ENCODE data around the gene IQSEC3.

The IQSEC3 gene

DNA sequence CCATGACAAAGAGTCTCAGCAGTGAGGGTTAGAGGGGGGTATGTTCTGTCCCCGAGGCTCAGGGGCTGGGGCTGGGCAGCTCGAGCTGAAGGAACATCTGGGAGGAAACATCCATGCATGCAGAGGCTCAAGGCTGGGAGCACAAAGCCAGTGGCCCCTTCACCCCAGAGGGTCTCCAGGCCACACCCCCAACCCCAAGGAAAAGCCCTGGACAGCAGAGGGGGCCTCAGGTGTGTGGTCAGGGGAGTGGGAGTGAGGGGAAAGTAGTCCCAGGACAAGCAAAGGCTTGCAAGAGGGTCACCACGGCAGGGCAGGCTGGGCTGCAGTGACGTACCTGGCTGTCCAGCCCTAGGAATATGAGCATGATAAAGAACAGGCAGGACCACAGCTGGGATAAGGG is 129.9 kb downstream of the IQSEC3 start:
- DNase-seq (ENCODE audit: low read depth, low spot score), result no peak

DNA sequence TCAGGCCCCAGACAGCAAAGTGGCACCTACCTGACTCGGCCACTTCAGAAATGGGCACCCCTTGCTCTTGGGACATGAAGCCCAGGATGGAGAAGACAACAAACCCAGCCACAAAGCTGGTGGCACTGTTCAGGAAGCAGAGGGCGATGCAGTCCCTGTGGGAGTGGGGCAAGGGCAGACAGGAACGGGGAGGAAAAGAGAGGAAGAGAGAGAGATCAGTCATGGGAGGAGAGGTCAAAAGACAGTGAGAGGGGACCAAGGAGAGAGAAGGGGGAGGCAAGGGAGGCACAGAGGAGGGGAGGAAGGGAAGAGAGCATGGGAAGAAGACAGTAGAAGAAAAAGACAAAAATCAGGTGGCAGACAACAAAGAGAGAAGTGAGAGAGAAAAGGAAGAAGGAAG is 130.8 kb downstream of the IQSEC3 start:
- DNase-seq (ENCODE audit: low read depth, low spot score), result no peak

DNA sequence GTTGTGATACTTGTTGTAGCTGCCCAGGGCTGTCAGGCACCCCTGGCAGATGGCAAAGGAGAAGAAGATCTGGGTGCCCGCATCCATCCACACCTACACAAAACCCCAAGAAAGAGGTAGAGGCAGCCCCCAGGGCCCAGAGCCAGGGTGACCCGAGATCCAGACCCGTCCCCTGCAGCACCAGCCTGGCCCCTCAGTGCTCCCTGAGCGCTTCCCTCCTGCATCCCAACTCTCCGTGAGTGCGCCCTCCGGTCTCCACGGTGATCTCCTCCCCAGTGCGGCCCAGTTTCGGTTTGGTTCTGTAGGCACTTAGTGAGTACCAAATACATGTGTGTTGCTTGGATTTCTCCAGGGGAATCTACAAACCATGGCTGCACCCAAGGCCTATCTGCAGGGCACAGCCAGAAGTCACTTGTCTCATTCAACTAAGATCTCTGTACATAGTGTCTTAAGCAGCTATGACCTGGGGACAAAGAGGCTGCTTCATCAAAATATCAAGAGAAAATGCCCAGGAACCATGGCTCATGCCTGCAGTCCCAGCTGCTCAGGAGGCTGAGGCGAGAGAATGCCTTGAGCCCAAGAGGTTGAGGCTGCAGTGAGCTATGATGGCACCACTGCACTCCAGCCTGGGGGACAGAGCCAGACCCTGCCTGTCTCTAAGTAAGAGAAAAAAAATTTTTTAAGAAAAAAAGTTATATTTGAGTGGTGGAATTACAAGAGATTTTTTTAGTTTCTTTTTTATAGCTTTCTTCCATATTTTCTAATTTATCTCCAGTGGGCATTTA is 131.5 kb downstream of the IQSEC3 start:
- DNase-seq (ENCODE audit: low read depth, low spot score), result no peak

DNA sequence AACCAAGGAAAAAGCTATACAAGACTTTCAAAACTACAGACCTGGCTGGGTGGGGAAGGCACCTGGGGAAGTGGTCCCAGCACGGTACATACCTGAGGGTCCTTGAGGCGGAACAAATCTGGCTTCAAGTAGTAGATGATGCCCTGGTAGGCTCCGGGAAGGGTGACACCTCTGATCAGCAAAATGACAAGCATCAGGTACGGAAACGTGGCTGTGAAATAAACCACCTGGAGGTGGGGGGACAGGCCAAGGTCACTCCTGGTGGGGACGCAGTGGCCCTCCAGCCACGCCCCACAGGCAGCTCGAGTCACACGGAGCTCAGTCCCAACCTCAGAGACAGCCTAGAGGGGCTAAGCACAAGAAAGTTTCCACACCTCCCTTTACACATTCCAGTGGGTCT is 132.1 kb downstream of the IQSEC3 start:
- DNase-seq (ENCODE audit: low read depth, low spot score), result no peak

DNA sequence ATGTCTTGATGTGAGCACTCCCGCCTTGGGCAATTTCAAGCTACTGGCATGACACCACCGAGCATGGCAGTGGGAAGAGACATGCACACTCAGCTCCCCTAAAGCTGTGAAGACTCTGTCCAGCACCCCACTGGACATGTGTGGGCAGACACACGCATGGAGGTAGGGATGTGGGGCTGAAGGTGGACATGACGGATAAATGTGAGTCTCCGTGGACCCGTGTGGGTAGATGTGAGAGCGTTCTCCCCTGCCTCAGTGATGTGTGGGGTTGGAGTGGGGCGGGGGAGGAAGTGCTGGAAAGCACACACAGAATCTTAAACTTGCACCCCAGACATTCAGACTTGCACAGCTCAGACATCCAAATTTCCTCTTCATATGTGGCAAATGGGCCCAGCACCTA is 134.8 kb downstream of the IQSEC3 start:
- DNase-seq (ENCODE audit: low read depth, low spot score), result no peak

DNA sequence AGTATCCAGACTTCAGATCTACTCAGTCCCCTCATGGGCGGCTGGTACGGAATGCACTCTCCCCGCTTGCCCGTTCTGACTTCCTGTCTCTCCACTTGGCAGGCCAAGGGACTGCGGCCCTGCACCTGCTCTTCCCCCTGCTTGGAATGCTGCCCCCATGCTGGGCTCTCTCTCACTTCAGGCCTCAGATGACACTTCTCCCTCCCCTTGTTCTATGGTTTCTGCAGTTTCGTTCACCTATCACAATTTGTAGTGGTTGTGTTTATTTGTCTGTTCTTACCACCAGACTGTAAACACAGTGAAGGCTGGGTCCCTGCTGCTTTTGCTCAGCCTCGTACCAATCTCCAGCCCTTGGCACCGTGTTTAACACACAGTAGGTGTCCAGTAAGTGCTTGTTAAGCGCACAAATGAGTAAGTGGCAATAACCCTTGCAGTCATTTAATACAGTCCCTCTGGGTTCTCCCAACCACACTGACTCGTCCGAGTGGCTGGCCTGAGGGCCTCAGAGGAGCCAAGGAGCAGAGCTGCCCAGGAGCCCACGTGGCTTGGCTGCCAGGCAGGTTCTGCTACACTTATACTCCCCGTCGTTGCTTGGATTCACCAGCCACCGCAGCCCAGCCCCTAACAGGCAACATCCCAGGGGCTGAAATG is 135.6 kb downstream of the IQSEC3 start:
- no peak for DNase-seq (ENCODE audit: low read depth, low spot score)

DNA sequence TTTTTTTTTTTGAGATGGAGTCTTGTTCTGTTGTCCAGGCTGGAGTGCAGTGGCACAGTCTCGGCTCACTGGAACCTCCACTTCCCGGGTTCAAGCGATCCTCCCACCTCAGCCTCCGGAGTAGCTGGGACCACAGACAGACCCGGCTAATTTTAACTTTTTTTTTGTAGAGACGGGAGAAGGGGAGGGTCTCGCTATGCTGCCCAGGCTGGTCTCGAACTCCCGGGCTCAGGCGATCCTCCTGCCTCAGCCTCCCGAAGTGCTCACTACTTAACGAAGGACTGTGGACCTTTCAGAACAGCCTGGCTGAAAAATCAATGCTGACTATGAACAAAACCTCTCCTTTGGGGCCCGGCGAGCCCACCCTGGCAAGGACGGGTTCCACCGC is 136.5 kb downstream of the IQSEC3 start:
- no peak for DNase-seq (ENCODE audit: low read depth, low spot score)

DNA sequence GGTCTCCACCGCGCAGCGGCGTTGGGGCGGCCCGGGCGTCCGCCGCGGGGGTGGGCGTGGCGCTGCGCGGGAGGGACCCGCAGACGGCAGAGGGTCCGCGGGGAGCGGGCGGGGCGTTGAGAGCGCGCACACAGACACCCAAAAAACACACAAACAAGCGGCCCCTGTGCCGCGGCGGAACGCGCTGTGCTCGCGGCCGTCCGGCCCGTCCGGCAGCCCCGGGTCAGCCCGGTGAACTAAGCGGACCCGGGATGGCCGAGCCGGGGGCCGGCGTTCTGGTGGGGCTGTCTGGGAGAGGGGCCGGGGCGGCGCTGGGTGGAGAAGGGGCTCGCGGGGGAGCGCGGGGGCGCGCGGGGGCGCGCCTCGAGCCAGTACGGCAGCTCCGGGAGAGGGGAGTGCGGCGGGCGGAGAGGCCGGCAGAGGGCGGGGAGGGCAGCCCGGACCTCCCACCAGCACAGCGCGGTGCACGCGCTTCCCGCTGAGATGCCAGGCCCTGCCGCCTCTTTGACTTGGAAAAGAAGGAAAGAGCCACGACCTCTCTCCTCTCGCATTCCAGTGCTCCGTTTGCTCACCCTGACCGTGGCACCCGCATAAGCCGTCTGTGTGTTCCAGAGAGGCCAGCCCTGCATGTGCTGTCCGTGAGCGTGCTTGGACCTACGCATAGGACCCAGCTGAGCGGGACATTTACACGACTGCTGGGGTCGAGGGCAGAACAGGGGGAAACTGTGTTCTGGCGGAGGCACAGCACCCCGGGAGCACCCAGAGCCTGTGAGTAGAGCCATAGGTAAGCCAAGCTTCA is 137.1 kb downstream of the IQSEC3 start:
- no peak for DNase-seq (ENCODE audit: low read depth, low spot score)

DNA sequence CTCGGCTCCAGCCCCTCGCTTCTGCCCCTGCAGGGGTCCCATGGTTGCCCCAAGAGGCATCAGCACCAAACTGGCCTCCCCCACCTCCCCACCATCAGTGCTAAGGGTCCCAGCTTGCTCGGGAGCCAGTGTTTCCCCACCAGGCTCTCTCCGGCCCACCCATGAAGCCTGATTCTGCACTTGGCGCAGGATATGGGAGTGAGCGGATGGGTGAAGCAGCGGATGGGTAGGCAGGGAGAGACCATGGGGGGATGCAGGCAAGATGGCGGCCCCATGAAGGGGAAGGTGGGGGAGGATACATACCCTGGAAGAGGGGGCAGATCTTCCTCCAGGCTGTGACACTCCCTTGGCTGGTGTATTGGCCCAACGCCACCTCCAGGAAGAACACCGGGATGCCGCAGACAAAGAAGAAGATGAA is 137.7 kb downstream of the IQSEC3 start:
- no peak for DNase-seq (ENCODE audit: low read depth, low spot score)

DNA sequence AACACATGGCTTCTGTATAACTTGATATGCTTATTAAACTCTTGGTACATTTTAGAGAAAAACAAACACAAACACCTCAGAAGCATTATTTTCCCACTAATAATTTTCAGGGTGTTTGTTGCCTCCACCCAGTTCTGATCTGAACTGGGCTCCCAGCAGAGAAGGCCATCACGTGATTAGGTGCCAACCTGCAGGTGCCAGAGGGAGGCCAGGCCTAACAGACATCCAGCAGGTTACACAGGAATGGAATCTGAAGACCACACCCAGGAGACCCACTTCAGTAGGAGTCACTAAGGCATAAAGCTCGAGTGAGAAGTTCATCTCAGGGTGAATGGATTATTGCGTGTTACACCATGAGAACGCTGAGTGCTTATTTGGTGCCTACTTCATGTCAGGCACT is 138.5 kb downstream of the IQSEC3 start:
- DNase-seq (ENCODE audit: low read depth, low spot score), result no peak

DNA sequence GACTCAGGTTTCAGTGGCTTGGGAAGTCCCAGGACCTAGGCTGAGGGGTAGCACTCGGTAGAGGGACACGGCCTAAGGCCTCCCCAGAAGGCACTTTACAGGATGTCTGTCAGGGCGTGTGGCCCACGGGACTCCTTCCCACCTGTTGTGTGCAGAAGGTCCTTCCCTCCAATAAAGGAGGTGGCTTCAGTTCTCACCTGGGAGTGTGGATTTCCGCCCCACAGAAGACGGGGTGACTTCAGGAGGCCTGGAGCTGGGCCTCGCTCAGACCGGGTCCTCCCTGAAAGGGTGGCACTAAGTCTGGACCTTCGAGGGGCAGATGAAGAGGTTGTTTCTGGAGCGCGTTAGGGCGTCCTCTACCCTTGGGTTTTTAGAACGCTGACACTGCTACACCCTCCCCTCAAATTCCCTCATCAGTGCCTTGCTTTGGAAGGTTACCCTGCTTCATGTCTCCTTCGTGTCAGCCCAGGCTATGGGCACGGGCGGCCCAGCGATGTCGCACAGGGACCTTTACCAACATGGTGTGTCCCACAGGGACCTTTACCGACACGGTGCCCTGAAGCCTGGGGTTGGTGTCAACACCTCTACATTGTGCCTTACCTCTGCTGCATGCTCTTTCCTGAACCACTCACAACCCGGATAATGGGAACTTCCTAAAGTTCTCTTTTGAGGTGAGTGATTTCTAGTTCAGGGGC is 140.3 kb downstream of the IQSEC3 start:
- DNase-seq (ENCODE audit: low read depth, low spot score), result no peak

DNA sequence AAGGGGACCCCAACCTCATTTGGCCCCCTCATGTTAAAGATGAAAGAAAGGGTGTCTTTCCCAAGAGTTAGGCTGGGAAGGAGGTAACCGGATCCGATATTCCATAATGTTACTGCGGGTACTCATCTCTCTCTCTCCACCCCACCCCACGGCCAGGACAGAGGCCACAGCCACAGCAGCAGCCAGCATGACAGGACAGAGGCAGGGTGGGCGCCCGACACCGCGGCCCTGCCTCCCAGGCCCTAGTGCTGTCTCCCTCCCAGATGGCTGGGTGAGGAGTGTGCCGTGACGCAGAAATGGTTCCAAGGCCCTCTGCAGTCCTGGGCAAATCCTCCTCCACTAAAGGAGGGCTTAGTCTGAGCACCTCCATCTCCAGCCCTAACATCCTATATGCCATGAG is 141.2 kb downstream of the IQSEC3 start:
- no peak for DNase-seq (ENCODE audit: low read depth, low spot score)

DNA sequence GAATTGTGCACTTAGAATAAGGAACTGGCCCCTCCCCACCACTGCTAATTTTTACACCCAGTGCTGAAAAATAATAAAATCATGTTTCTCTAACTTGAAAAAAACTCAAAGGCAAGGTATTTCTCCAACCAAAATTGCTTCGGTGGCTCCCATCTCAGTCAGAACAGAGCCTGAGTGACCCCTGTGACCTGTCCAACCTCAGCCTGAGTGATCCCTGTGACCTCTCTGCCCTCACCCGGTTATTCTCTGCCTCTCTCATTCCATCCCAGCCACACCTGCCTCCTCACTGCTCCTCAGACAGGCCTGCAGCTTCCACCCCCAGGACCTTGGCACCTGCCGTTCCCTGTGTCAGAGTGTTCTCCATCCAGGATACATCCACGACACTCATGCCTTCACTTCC is 142.2 kb downstream of the IQSEC3 start:
- DNase-seq (ENCODE audit: low read depth, low spot score), result no peak

DNA sequence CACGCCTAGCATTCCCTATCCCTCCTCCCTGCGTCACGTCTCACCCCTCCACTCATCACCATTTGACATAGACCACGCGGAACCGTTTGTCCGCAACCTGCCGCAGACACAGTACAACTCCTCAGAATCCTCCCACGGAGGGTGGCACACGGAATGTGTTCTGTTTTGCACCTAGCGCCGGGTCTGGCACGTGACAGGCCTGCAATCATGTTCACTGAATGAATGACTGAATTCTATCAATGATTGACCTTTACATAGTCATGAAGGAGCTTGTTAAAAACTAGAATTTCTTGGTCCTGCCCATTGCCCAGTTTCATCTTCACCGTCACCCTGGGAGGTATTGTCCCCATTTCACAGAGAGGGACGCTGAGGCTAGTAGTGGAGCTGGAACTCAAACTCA is 142.7 kb downstream of the IQSEC3 start:
- DNase-seq (ENCODE audit: low read depth, low spot score), result no peak

DNA sequence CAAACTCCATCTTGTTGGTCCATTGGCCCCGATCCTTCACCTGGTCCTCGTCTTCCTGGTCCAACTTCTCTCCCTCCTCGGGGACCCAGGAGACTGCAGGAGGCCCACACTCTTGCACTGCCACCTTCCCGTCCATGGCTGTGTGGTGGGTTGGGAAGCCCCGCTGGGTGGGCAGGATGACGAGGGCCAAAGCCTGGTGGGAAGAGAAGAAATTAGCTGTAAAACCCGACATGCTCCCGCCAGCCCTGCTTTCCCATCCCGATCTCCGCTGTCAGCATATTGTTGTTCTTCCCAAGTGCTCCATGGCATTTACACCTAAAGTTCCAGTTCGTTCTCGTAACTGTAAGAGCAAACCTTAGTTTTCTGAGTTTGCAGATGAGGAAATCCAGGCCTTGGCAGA is 143.3 kb downstream of the IQSEC3 start:
- DNase-seq (ENCODE audit: low read depth, low spot score), result no peak

DNA sequence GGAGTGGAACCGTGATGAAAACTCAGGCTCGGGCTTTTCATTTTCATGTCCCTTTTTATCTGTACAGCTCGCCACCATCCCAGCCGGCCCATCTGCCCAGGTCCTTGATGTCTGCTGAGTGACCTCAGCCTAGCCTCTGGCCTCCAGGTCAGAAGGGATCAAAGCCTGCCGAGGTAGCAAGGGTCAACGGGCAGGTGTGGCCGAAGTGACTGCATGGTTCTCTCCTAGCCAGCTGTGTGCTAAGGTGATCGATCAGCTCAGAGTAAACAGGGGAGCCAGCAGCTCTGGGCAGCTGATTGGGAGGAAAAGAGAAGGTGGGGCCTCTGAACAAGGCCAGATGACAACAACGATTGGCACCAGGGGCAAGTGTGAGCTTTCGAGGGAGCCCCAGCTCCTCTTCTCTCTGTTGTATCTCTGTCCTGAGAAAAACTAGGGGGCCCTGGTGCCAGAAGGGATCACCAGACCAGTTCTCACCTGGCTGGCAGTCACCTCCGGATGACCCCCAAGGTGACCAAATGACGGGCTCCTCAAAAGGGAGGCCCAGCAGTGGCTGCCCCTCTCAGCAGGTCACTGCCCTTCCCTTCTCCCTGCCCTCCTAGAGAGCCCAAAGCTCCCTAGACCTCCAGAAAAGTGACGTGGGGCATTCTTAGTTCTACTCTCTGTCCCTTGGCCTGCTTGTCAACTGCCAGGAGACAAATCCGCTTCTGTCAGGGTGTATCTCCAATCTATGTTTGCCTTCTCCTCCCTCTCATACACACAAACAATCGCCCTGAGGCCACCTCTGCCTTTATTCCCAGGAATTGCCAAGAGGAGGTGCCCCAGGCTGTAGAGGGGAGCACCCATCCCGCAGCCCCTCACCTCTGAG is 143.9 kb downstream of the IQSEC3 start:
- DNase-seq (ENCODE audit: low read depth, low spot score), result no peak

DNA sequence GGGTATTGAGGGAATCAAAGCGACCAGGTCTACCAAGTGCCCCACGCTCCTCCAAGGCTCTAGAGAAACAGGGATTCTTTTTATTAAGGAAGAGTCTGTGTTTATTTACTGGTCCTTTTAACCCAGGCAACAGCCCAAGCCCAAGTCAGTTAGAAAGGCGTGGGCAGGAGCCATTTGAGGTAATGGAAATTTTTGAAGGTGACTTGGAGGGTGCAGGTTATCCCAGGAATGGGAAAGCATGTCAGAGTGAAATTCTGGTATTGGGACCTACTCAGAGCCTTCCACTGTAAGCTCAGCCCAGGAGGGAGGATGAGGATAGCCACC is 144.5 kb downstream of the IQSEC3 start:
- DNase-seq (ENCODE audit: low read depth, low spot score), result no peak

DNA sequence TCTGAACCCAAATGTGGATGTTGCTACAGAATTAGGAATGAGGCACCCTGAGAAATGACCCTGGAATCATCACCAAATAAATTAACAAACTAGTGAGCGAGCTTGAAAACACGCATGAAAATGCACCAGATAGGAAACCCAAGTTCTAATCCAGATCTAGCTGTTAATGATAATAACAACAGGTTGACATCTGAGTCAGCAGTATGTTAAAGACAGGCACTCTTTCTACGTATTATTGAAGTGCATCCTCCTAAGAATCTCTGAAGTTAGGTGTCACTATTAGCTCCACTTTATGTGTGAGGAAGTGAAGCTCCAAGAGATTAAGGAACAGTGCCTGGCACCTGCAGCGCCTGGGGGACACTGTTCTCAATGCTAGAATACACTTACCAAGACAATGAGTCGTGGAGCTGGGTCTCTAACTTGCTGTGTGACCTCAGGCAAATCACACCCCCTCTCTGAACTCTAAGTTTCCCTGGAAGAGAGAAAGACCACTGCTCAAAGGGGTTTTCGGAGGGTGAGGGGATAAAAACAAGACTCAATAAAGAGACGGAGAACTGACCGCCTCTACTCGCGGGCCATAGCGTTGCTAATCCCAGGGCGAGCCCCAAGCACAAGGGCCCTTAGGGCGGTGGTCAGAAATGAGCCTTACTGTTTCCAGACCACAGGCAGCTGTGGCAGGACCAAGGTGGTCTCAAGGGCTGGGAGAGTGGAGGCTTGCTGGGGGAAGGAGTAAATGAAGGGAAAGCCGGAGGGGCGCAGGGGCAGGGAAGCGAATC is 145.3 kb downstream of the IQSEC3 start:
- no peak for DNase-seq (ENCODE audit: low read depth, low spot score)

DNA sequence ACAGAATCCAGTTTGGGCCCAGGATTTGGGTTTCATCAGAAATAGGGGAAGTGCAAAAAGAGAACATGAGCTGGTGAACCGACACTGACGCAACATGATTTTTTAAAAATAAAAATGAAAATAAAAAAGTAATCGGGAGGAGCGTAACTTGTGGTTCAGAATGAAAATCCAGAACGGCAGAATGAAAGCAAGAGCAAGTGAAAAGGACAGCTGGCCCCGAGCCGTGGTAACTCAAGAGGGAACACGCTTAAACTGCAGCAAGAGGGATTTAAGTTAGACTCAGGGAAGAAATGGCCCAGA is 145.8 kb downstream of the IQSEC3 start:
- no peak for DNase-seq (ENCODE audit: low read depth, low spot score)

DNA sequence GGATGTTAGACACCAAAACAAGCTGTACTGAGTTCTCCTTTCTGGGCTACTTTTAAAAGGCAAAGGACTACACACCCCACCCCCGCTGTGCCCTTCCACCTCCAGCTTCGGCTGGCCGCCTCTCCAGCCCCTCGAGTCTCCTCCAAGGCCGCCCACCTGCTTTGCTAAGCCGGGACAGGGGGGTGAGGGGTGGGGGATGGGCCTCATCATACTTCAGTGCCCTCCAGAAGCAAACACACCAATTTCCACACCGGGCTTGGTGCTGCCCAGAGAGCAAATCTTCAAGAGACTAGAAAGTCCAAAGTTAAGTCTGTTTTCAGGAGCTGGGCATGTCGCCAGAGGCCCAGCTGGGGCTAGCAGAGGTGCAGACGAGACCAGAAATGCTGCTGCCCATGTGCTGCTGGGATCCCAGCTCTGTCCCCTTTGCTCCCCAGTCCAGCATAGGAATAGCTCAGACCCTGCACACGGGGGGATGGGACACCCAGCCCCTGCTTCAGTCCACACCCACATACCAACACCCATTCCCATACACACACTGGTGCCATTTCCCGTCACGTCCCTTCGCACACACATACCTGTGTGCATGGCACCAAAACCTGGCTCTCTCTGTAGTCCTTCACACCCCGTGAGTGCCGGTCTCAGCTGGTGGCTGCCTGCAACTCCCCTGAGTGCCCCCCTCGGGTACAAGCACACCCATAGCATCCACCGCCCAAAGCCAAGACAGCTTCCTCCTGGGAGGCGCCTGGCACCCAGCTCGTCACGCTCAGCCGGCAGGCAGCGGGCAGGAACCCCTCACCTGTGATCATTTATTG is 146.4 kb downstream of the IQSEC3 start:
- no peak for DNase-seq (ENCODE audit: low read depth, low spot score)
